MCF 10A (cell line): Measurements from ENCODE around the gene LDB3. TPM values are rescaled to one million over a fixed set of nuclear protein-coding genes. Genes with fewer than 3 reads are reported as not detected.

Experiments used
- BruUV-seq: library from RNA; stranded (reverse); fragments of 400-500 nt; replicated peaks from 2 replicates; lab custom pipeline; 2021; lab: Mats Ljungman, UMichigan
- CTCF ChIA-PET: fragments of 300-600 bp; sonication (Branson Sonifier 250); formaldehyde crosslinking; extraction: SDS; loops from one replicate; lab custom pipeline; 2021; ENCODE audit warnings: antibody characterized with exemption, inconsistent platforms; lab: Yijun Ruan, JAX
- POLR2A ChIA-PET: fragments of 300-600, 350-650 bp; sonication (Branson Sonifier 250); formaldehyde crosslinking; extraction: SDS; loops from one replicate; lab custom pipeline; 2020; ENCODE audit warnings: antibody characterized with exemption, inconsistent platforms; lab: Yijun Ruan, JAX
- DNase-seq: peaks from one replicate; pipeline ENCODE4 v3.0.0-alpha.2; 2018; ENCODE audit not compliant: unreplicated experiment
- H3K27ac Mint-ChIP-seq: one replicate; pipeline ENCODE4 v1.8.0; 2022; ENCODE audit warnings: mild to moderate bottlenecking, low read depth, mixed read lengths; ENCODE audit not compliant: unreplicated experiment
- H3K27me3 Mint-ChIP-seq: one replicate; pipeline ENCODE4 v1.8.0; 2022; ENCODE audit warnings: mixed read lengths; ENCODE audit not compliant: insufficient read depth, unreplicated experiment
- H3K36me3 Mint-ChIP-seq: one replicate; pipeline ENCODE4 v1.8.0; 2022; ENCODE audit warnings: mild to moderate bottlenecking, moderate library complexity, mixed read lengths; ENCODE audit not compliant: insufficient read depth, unreplicated experiment
- H3K4me1 Mint-ChIP-seq: one replicate; pipeline ENCODE4 v1.8.0; 2022; ENCODE audit warnings: mixed read lengths; ENCODE audit not compliant: insufficient read depth, unreplicated experiment
- H3K4me3 Mint-ChIP-seq: one replicate; pipeline ENCODE4 v1.8.0; 2022; ENCODE audit warnings: mild to moderate bottlenecking, moderate library complexity, mixed read lengths; ENCODE audit not compliant: unreplicated experiment
- H3K9me3 Mint-ChIP-seq: one replicate; pipeline ENCODE4 v1.8.0; 2022; ENCODE audit warnings: mixed read lengths; ENCODE audit not compliant: unreplicated experiment
- CTCF ChIP-seq: fragments of 200-600 bp; IDR thresholded peaks from one replicate; pipeline ENCODE4 v1.8.0; 2022; ENCODE audit warnings: antibody characterized with exemption, mild to moderate bottlenecking; ENCODE audit not compliant: unreplicated experiment
- intact Hi-C: fragments of 100-400 bp; cut with micrococcal nuclease; formaldehyde crosslinking; loops from 2 replicates; pipeline ENCODE4 v1.14.1; 2022
- total RNA-seq: library from RNA; stranded (reverse); gene quantifications from 2 replicates; pipeline ENCODE4 v1.2.3, GENCODE V29; 2022

Gene LDB3
- total RNA-seq, 1 experiment from 2014 or later, result 0.23 TPM

GRCh38 chr10:86770412-86770960 lies 102.2 kb downstream of the LDB3 start:
- no peaks in the 10 kb centered on the region for H3K9me3 Mint-ChIP-seq
- H3K27ac Mint-ChIP-seq, result no peak overlapping the region
- H3K27me3 Mint-ChIP-seq, result no peaks in the 10 kb centered on the region
- no peak overlapping the region for H3K4me3 Mint-ChIP-seq
- H3K4me1 Mint-ChIP-seq, result peaks cover 25% of the 10 kb centered on the region
- intact Hi-C loops, result no loop called here
- ChIA-PET POLR2A (interaction anchor here (1.2 to 5.2 kb wide), 2 partner anchors 12 to 13 kb away, joined by 3 to 48 read pairs; partner anchors contain the start of gene BMPR1A), CTCF (interaction anchor here (1.4 to 1.5 kb wide), 2 partner anchors 13 to 119 kb away, joined by 3 to 7 read pairs; no protein-coding TSS in a partner anchor)
- no peak for TF ChIP-seq CTCF
- H3K36me3 Mint-ChIP-seq, result no peaks in the 10 kb centered on the region
- peak; percentile 20 for DNase-seq
- no TSS peak for BruUV-seq

GRCh38 chr10:86773498-86773897 lies 105.2 kb downstream of the LDB3 start:
- H3K36me3 Mint-ChIP-seq, result no peaks in the 10 kb centered on the region
- DNase-seq, result no peak
- H3K27me3 Mint-ChIP-seq, result no peaks in the 10 kb centered on the region
- ChIA-PET POLR2A (interaction anchor here (3.7 kb wide), 1 partner anchor 15 kb away, joined by 30 read pairs; no protein-coding TSS in a partner anchor), CTCF (interaction anchor here (0.7 to 0.8 kb wide), 2 partner anchors 12 to 20 kb away, joined by 3 read pairs; no protein-coding TSS in a partner anchor)
- H3K27ac Mint-ChIP-seq, result no peak overlapping the region
- peaks cover 34% of the 10 kb centered on the region for H3K4me1 Mint-ChIP-seq
- intact Hi-C loops, result no loop called here
- no peaks in the 10 kb centered on the region for H3K9me3 Mint-ChIP-seq
- no peak for TF ChIP-seq CTCF
- no TSS peak for BruUV-seq
- H3K4me3 Mint-ChIP-seq, result no peak overlapping the region

- POLR2A ChIA-PET, result interaction anchor here (0.6 to 3.7 kb wide), 4 partner anchors 11 to 297 kb away, joined by 3 to 30 read pairs (median 6); no protein-coding TSS in a partner anchor
- Mint-ChIP-seq H3K27me3 (no peaks in the 10 kb centered on the region), H3K4me3 (no peak overlapping the region), H3K36me3 (no peaks in the 10 kb centered on the region), H3K4me1 (peaks cover 33% of the 10 kb centered on the region), H3K9me3 (no peaks in the 10 kb centered on the region), H3K27ac (peak overlapping the region; percentile 5)
- DNase-seq, result peak; percentile 23
- no peak for TF ChIP-seq CTCF
- intact Hi-C loops, result no loop called here
- CTCF ChIA-PET, result interaction anchor here (1.2 kb wide), 2 partner anchors 17 to 20 kb away, joined by 3 to 5 read pairs; no protein-coding TSS in a partner anchor
- no TSS peak for BruUV-seq
Observed at GRCh38 chr10:86775056-86775869, 107.0 kb downstream of the LDB3 start.

GRCh38 chr10:86775870-86776180 lies 107.5 kb downstream of the LDB3 start:
- peaks cover 29% of the 10 kb centered on the region for H3K4me1 Mint-ChIP-seq
- TF ChIP-seq CTCF, result no peak
- H3K4me3 Mint-ChIP-seq, result no peak overlapping the region
- no peak for DNase-seq
- CTCF ChIA-PET, result interaction anchor here (1.2 kb wide), 2 partner anchors 18 to 19 kb away, joined by 3 to 5 read pairs; no protein-coding TSS in a partner anchor
- POLR2A ChIA-PET, result interaction anchor here (0.6 to 3.7 kb wide), 4 partner anchors 12 to 297 kb away, joined by 3 to 30 read pairs (median 6); no protein-coding TSS in a partner anchor
- no peaks in the 10 kb centered on the region for H3K36me3 Mint-ChIP-seq
- BruUV-seq, result no TSS peak
- no peaks in the 10 kb centered on the region for H3K9me3 Mint-ChIP-seq
- peak overlapping the region; percentile 5 for H3K27ac Mint-ChIP-seq
- no peaks in the 10 kb centered on the region for H3K27me3 Mint-ChIP-seq
- intact Hi-C loops, result no loop called here
